Activated CD4-positive, alpha-beta T cell treated with anti-CD3 and anti-CD28 coated beads for 36 hours (primary cell): ENCODE measurements around the gene GLYR1. TPM values are rescaled to one million over a fixed set of nuclear protein-coding genes. Genes with fewer than 3 reads are reported as not detected.

ENCODE experiments used
- ATAC-seq: fragments of 200-7000 bp; cut with Tn5 transposase; one replicate; pipeline ENCODE4 v1.10.0; 2021; ENCODE audit warnings: mild to moderate bottlenecking, moderate library complexity
- CTCF ChIA-PET: fragments of 350-600 bp; sonication (Branson Sonifier 250); formaldehyde crosslinking; loops from one replicate; lab custom pipeline; 2021; ENCODE audit warnings: antibody characterized with exemption; lab: Charles Lee
- POLR2A ChIA-PET: fragments of 350-600 bp; sonication (Branson Sonifier 250); formaldehyde crosslinking; loops from one replicate; lab custom pipeline; 2021; ENCODE audit warnings: antibody characterized with exemption, inconsistent platforms; lab: Charles Lee
- DNase-seq: peaks from one replicate; pipeline ENCODE4 v3.0.0-alpha.2; 2020
- H3K27ac Mint-ChIP-seq: one replicate; pipeline ENCODE4 v1.8.0; 2021; ENCODE audit warnings: mixed read lengths
- H3K27me3 Mint-ChIP-seq: one replicate; pipeline ENCODE4 v1.8.0; 2021; ENCODE audit warnings: mixed read lengths
- H3K36me3 Mint-ChIP-seq: one replicate; pipeline ENCODE4 v1.8.0; 2021; ENCODE audit warnings: low read depth, mixed read lengths
- H3K4me1 Mint-ChIP-seq: one replicate; pipeline ENCODE4 v1.8.0; 2021; ENCODE audit warnings: mixed read lengths
- H3K4me3 Mint-ChIP-seq: one replicate; pipeline ENCODE4 v1.8.0; 2021; ENCODE audit warnings: mild to moderate bottlenecking, moderate library complexity, mixed read lengths
- H3K9me3 Mint-ChIP-seq: one replicate; pipeline ENCODE4 v1.8.0; 2021; ENCODE audit warnings: low read depth, mixed read lengths
- intact Hi-C, 2 experiments: fragments of 100-400 bp; cut with DNase I in 1 of 2; cut with micrococcal nuclease in 1 of 2; formaldehyde crosslinking; loops; one replicate each; pipeline versions ENCODE4 v1.14.2 to v1.15.1; 2022 to 2024; cut with DNase I, micrococcal nuclease
- total RNA-seq, 2 experiments: library from RNA; stranded (reverse); gene quantifications; one replicate each; pipeline ENCODE4 v1.2.3, GENCODE V29; 2021

Gene GLYR1
- total RNA-seq, 2 experiments from 2014 or later: 76.9 to 78.4 TPM

DNA sequence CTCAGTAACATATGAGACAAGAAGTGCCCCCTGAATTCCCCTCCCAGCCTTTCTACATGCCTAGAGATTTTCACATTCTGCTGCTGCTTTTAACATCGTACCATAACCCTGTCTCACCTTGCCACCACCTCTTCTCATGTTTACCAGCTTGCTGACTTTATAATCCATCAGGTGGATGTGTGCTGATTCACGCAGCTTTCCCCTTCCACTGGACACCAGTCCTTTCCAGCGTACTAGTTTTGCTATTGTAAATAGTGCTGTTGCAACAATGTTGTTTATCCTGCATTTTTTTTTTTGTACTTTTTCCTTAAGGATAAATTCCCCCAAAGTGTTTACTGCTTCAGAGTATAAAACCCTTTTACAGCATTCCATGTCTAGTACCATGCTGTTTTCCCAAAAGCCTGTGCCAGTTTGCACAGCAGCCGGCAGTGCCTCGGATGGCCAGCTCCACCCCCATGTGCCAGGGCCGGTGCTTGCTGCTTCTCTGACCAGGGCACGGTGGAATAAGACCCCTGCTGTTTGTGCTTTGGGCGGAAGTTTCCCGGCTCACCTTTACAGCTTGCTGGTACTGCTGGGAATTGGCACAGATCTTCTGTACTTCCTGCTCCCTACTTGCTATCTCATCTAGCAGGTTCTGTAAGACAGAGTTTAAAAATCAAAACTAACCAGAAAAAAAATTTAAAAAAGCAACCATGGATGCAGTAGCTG lies 41.5 kb upstream of the GLYR1 start:
- ChIA-PET CTCF (interaction anchor here (0.6 to 1.0 kb wide), 3 partner anchors 22 to 451 kb away, joined by 3 to 4 read pairs (median 3); no protein-coding TSS in a partner anchor), POLR2A (no interaction called here)
- H3K9me3 Mint-ChIP-seq: no peaks in the 10 kb centered on the region
- intact Hi-C loops: no loop called here
- peaks cover 22% of the 10 kb centered on the region for H3K36me3 Mint-ChIP-seq
- H3K27me3 Mint-ChIP-seq: no peaks in the 10 kb centered on the region
- H3K4me3 Mint-ChIP-seq: no peak overlapping the region
- H3K27ac Mint-ChIP-seq: no peak overlapping the region
- ATAC-seq (no peak), DNase-seq (no peak)
- no peaks in the 10 kb centered on the region for H3K4me1 Mint-ChIP-seq

DNA sequence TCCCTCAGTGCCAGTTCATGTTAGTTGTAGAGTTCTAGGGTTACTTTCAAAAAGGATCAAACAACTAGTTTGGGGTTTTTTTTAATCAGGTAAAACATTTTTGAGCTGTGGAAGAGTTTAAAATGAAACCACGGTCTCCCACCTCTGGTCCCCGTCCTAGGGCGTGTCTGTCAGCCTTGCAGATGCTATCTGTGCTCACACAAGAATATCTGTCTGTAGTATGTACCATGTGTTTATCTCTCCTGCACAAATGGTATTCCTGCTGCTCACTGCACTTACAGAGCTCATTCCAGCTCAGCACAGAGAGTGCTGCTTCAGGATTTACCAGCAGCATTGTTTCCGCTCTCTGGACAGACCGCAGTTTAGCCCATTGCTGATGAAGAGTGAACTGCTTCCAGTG lies 39.1 kb upstream of the GLYR1 start:
- Mint-ChIP-seq H3K9me3 (no peaks in the 10 kb centered on the region), H3K36me3 (peaks cover 36% of the 10 kb centered on the region), H3K4me3 (no peak overlapping the region), H3K4me1 (no peaks in the 10 kb centered on the region), H3K27me3 (no peaks in the 10 kb centered on the region), H3K27ac (no peak overlapping the region)
- no peak for ATAC-seq
- POLR2A ChIA-PET: no interaction called here
- no peak for DNase-seq
- intact Hi-C loops: no loop called here
- CTCF ChIA-PET: no interaction called here

DNA sequence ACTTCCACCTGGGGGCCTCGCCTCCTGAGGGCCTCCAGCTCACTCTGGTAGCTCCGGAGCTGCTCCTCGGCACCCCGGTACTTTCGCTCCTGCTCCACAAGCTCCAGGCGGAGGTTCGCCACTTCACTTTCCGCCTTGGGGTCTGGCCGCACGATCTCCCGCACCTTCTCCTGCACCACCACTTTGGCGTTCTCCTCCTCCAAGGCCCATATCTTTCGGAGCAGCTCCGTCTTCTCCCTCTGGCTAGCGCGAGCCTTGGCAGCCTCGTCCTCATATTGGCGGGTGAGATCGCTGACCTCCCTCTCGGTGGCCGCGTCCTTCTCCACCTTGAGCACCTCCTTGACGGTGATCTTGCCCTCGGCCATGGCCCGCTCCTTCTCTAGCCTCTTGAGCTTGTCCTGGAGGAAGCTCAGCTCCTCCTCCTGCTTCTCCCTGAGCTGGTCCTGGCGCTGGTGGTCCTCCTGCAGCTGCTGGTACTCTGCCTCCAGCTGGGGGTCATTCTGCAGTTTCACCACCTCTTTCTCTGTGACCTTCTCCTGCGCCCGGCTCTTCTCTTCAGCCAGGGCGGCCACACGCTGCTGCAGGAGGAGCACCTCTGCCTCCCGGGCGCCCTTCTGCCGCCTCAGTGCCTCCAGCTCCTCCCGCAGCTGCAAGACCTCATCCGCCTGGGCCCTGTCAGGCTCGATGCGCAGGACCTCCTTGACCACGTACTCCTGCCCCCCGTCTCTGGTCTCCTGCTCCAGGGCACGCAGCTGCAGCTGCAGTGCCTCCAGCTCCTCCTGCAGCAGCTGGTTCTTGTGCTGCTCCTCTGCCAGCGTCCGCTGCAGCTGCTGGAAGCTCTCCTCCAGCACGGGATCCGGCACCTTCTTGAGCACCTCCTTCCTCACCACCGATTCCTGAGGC lies 38.1 kb upstream of the GLYR1 start:
- H3K36me3 Mint-ChIP-seq: peaks cover 39% of the 10 kb centered on the region
- intact Hi-C loops: no loop called here
- H3K27ac Mint-ChIP-seq: no peak overlapping the region
- no peak for DNase-seq
- no peak overlapping the region for H3K4me3 Mint-ChIP-seq
- H3K27me3 Mint-ChIP-seq: no peaks in the 10 kb centered on the region
- ATAC-seq: no peak
- ChIA-PET POLR2A (interaction anchor here (1.5 kb wide), 1 partner anchor 11 kb away, joined by 3 read pairs; no protein-coding TSS in a partner anchor), CTCF (interaction anchor here (0.7 to 1.3 kb wide), 3 partner anchors 11 to 1234 kb away, joined by 3 to 5 read pairs (median 4); no protein-coding TSS in a partner anchor)
- H3K9me3 Mint-ChIP-seq: no peaks in the 10 kb centered on the region
- no peaks in the 10 kb centered on the region for H3K4me1 Mint-ChIP-seq

DNA sequence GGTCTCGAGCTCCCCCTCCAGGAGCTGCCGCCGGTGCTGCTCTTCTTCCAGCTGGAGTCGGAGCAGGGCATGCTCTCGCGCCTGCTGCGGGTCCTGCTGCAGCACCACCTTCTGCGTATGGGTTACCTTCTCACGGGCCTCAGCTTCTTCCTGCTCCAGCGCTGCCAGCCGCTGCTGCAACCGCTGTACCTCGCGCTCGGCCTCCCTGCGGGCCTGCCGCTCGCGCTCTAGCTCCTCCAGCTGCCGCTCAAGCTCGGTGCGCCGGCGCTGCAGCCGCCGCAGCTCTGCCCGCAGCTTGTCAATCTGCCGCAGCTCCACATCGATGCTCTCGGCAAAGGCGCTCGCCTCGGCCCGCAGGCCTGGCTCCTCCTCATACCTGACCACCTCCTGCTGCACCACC lies 37.1 kb upstream of the GLYR1 start:
- Mint-ChIP-seq H3K27me3 (no peaks in the 10 kb centered on the region), H3K36me3 (peaks cover 42% of the 10 kb centered on the region), H3K27ac (no peak overlapping the region), H3K4me1 (no peaks in the 10 kb centered on the region), H3K4me3 (no peak overlapping the region), H3K9me3 (no peaks in the 10 kb centered on the region)
- intact Hi-C loops: no loop called here
- no peak for DNase-seq
- ChIA-PET CTCF (interaction anchor here (0.7 to 1.3 kb wide), 2 partner anchors 10 to 19 kb away, joined by 3 to 4 read pairs; no protein-coding TSS in a partner anchor), POLR2A (interaction anchor here (1.5 kb wide), 1 partner anchor 12 kb away, joined by 3 read pairs; no protein-coding TSS in a partner anchor)
- ATAC-seq: no peak

DNA sequence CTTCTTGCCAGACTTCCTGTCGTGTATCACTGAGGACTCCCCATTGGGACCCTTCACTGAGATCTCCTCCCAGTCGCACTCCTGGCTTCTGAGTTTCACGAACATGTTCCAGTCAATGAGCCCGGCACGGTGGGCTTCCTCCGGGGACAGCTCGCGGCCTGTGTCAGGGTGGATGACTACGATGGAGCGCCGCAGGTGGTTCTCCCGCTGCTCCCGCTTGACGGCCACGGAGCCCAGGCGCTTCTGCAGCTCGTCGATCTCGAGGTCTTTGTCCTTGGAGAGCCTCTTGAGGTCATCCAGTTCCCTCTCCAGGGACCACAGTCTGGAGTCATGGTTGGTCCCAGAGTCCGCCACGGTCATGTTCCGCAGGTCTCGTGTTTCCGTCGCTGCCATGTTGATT lies 36.4 kb upstream of the GLYR1 start:
- no peaks in the 10 kb centered on the region for H3K9me3 Mint-ChIP-seq
- no peak overlapping the region for H3K27ac Mint-ChIP-seq
- ATAC-seq (no peak), DNase-seq (no peak)
- ChIA-PET CTCF (no interaction called here), POLR2A (no interaction called here)
- H3K4me1 Mint-ChIP-seq: no peaks in the 10 kb centered on the region
- H3K27me3 Mint-ChIP-seq: no peaks in the 10 kb centered on the region
- intact Hi-C loops: no loop called here
- H3K36me3 Mint-ChIP-seq: peaks cover 44% of the 10 kb centered on the region
- H3K4me3 Mint-ChIP-seq: no peak overlapping the region

DNA sequence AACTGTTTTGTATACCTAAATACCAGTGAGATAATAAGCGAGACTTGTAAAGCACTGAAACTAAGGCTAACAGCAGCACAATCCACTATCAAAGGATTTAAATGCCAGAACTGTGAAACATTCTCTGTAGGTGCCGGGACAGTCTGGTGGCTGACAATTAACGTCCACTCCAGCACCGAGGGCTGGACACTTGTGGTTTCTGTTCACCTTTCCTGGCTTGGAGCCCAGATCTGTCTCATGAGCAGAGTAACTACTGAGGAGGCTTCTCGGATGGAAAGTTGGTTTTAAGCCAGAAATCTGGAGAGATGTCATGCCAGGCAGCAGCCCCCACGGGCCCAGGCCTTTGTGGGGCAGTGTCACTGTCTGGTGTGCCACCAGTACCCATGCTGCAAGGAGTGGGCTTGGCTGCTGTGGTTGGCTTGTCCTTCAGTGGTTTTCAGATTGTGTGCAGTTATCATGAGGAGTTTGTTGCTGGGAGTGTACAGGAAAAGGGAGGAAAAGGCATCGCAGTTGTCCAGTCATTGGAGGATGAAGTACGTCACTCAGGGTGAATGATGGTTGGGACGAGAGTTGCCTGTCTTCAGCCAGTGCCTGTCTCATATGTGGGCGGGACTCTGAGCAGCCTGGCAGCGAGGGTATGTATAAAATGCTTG lies 35.7 kb upstream of the GLYR1 start:
- CTCF ChIA-PET: no interaction called here
- H3K36me3 Mint-ChIP-seq: peaks cover 44% of the 10 kb centered on the region

DNA sequence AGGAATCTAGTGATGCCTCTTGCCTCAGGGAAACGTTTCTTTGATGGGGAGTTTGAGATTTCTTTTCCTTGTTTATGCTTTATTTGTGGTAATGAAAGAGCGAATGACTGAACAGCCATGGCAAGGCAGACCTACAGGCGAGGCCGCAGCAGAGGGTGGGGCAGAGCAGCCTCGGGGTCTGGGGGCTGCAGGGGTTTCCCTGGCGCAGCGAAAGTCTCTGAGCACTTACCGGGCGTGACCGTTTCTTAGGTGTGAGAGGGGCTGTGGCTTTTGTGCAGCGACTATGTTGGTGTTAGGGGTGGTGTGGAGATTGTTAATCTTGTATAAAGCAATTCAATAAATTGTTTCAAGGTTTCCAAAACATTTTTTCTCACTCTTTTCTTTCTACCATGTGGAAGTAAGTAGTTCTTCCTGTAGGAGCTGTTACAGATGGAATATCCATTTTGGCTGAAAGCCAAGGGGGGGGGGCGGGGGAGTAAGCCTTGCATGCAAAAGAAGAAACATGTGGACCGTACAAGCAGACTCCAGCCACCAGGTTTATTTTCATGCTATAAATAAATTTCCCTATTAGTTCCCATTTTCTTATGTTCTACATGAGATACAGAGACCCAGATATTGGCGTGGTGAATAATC lies 35.0 kb upstream of the GLYR1 start:
- no peak for ATAC-seq
- POLR2A ChIA-PET: no interaction called here
- Mint-ChIP-seq H3K4me1 (no peaks in the 10 kb centered on the region), H3K27ac (no peak overlapping the region), H3K9me3 (no peaks in the 10 kb centered on the region), H3K27me3 (no peaks in the 10 kb centered on the region), H3K36me3 (peaks cover 46% of the 10 kb centered on the region), H3K4me3 (no peak overlapping the region)
- no peak for DNase-seq
- intact Hi-C loops: no loop called here
- CTCF ChIA-PET: no interaction called here

More for the DNA sequence above, 35.7 kb upstream of the GLYR1 start:
- POLR2A ChIA-PET: no interaction called here
- Mint-ChIP-seq H3K4me3 (no peak overlapping the region), H3K27ac (no peak overlapping the region), H3K27me3 (no peaks in the 10 kb centered on the region), H3K4me1 (no peaks in the 10 kb centered on the region), H3K9me3 (no peaks in the 10 kb centered on the region)
- intact Hi-C loops: no loop called here
- ATAC-seq: no peak
- DNase-seq: no peak

DNA sequence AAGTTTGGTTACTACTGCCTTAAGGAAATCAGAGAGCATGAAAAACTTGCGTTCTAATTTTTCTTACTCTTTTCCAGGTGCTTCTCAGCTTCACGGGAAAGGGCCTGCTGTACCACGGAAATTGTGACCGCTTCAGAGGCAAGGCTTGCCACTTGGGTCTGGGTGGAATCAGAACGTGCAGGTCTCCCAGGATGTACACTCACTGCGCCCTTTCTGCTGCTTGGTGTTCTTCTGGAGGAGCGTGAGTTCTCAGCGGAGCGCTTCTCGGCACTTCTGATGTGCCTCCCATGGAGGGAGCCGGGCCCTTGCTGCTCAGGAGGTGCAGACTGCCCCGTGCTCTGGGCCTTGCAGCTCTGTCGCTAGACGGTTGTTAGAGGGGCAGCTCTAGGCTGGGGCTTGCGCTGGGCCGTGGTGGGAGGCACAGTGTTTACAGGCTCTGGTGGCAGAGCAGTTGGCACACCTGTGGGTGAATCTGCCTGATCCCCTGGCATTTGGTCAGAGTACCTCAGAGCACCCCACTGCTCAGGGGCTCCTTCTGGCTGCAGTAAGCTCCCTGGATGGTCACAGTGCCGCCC lies 33.0 kb upstream of the GLYR1 start:
- H3K36me3 Mint-ChIP-seq: peaks cover 45% of the 10 kb centered on the region

DNA sequence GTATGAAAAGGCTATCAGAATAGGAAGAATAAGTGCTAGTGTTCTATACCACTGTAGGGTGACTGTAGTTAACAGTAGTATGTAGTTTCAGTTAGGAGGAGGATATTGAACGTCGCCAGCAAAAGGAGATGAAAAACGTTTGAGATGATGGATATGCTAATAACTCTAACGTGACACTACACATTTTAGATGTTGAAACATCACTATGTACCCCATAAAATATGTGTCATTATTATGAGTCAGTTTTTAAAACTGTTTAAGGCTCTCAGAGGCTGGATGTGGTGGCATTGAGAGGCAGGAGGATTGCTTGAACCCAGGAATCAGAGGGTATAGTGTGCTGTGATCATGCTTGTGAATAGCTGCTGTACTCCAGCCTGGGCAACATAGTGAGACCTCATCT lies 32.0 kb upstream of the GLYR1 start:
- no peak for ATAC-seq
- Mint-ChIP-seq H3K4me3 (no peak overlapping the region), H3K9me3 (no peaks in the 10 kb centered on the region), H3K27me3 (no peaks in the 10 kb centered on the region), H3K4me1 (no peaks in the 10 kb centered on the region), H3K27ac (no peak overlapping the region), H3K36me3 (peaks cover 40% of the 10 kb centered on the region)
- ChIA-PET POLR2A (no interaction called here), CTCF (interaction anchor here (0.6 kb wide), 1 partner anchor 77 kb away, joined by 3 read pairs; no protein-coding TSS in a partner anchor)
- no peak for DNase-seq
- intact Hi-C loops: no loop called here

More for the DNA sequence above, 33.0 kb upstream of the GLYR1 start:
- no peak for DNase-seq
- Mint-ChIP-seq H3K4me1 (no peaks in the 10 kb centered on the region), H3K9me3 (no peaks in the 10 kb centered on the region), H3K27me3 (no peaks in the 10 kb centered on the region), H3K4me3 (no peak overlapping the region), H3K27ac (no peak overlapping the region)
- intact Hi-C loops: no loop called here
- POLR2A ChIA-PET: interaction anchor here (0.5 kb wide), 1 partner anchor 28 kb away, joined by 4 read pairs; no protein-coding TSS in a partner anchor
- no peak for ATAC-seq
- CTCF ChIA-PET: interaction anchor here (0.7 kb wide), 1 partner anchor 176 kb away, joined by 3 read pairs; no protein-coding TSS in a partner anchor

DNA sequence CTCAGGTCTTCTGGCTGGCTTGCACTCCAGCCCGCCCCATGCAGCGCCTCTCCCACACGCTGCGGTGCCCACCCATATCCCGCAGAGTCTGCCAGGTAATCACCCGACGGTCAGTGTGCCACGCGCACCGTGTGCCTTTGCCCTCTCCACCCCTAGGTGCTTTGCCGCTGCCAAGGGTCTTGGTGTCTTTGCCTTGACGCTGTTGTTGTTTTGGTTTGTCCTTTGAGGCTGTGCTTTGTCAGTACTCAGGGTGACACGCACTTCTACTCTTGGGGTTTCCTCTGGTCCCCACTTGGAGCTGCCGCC lies 30.2 kb upstream of the GLYR1 start:
- POLR2A ChIA-PET: no interaction called here
- Mint-ChIP-seq H3K4me3 (no peak overlapping the region), H3K36me3 (peaks cover 35% of the 10 kb centered on the region), H3K27ac (no peak overlapping the region), H3K4me1 (no peaks in the 10 kb centered on the region), H3K27me3 (no peaks in the 10 kb centered on the region), H3K9me3 (no peaks in the 10 kb centered on the region)
- CTCF ChIA-PET: no interaction called here
- no peak for DNase-seq
- ATAC-seq: no peak
- intact Hi-C loops: no loop called here
